ENCODE results near the gene BMPR1B. TPM values are rescaled to one million over a fixed set of nuclear protein-coding genes. Genes with fewer than 3 reads are reported as not detected.

BMPR1B gene
- total RNA-seq, 1 donor from 2014 or later: not detected

DNA sequence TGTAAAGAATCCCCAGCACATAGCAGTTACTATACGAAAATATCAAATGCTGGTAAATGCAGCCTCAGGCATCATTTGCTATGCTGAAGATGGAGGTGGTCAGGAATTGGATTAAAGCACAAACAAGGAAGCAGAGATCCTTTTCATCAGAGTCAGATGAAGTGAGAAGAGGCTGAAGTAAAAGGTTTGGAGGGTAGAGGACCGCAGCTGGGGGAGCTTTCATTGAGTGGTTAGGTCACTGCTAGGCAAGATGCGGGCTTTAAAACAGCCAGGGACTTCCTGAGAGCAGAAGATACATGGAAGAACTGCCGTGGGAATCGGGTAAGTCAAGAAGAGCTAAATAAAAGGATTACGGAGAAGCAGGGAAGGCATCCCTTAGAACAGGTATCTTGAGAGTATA, 439.6 kb downstream of the BMPR1B start:
- ChIA-PET POLR2A (no interaction called here), CTCF (no interaction called here)
- no peak overlapping the region for H3K27ac Mint-ChIP-seq
- no peaks in the 10 kb centered on the region for H3K36me3 Mint-ChIP-seq (ENCODE audit: low read depth)
- H3K27me3 Mint-ChIP-seq: no peaks in the 10 kb centered on the region
- H3K4me1 Mint-ChIP-seq: no peaks in the 10 kb centered on the region
- no peak for DNase-seq
- intact Hi-C loops (cut with micrococcal nuclease): no loop called here
- no peak overlapping the region for H3K4me3 Mint-ChIP-seq
- ATAC-seq (ENCODE audit: low read depth): no peak
- peaks cover 3% of the 10 kb centered on the region for H3K9me3 Mint-ChIP-seq
- TF ChIP-seq, protein P1, sequence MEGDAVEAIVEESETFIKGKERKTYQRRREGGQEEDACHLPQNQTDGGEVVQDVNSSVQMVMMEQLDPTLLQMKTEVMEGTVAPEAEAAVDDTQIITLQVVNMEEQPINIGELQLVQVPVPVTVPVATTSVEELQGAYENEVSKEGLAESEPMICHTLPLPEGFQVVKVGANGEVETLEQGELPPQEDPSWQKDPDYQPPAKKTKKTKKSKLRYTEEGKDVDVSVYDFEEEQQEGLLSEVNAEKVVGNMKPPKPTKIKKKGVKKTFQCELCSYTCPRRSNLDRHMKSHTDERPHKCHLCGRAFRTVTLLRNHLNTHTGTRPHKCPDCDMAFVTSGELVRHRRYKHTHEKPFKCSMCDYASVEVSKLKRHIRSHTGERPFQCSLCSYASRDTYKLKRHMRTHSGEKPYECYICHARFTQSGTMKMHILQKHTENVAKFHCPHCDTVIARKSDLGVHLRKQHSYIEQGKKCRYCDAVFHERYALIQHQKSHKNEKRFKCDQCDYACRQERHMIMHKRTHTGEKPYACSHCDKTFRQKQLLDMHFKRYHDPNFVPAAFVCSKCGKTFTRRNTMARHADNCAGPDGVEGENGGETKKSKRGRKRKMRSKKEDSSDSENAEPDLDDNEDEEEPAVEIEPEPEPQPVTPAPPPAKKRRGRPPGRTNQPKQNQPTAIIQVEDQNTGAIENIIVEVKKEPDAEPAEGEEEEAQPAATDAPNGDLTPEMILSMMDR (IDR thresholded peaks at IDR 0.05): no peak

- DNase-seq (no peak), ATAC-seq (ENCODE audit: low read depth) (no peak)
- ChIA-PET POLR2A (no interaction called here), CTCF (no interaction called here)
- Mint-ChIP-seq H3K27me3 (no peaks in the 10 kb centered on the region), H3K9me3 (no peaks in the 10 kb centered on the region), H3K27ac (no peak overlapping the region), H3K4me3 (no peak overlapping the region), H3K4me1 (no peaks in the 10 kb centered on the region), H3K36me3 (ENCODE audit: low read depth) (no peaks in the 10 kb centered on the region)
- TF ChIP-seq, protein P1 (IDR thresholded peaks at IDR 0.05): no peak
- intact Hi-C loops (cut with micrococcal nuclease): no loop called here
Observed at GRCh38 chr4:95198961-95199360, 441.2 kb downstream of the BMPR1B start.

- no peaks in the 10 kb centered on the region for H3K27me3 Mint-ChIP-seq
- no peak overlapping the region for H3K4me3 Mint-ChIP-seq
- DNase-seq (no peak), ATAC-seq (ENCODE audit: low read depth) (no peak)
- TF ChIP-seq, protein P1 (IDR thresholded peaks at IDR 0.05): no peak
- no peaks in the 10 kb centered on the region for H3K9me3 Mint-ChIP-seq
- ChIA-PET CTCF (interaction anchor here (1.0 kb wide), 1 partner anchor 10 kb away, joined by 4 read pairs; no protein-coding TSS in a partner anchor), POLR2A (no interaction called here)
- no peaks in the 10 kb centered on the region for H3K36me3 Mint-ChIP-seq (ENCODE audit: low read depth)
- H3K4me1 Mint-ChIP-seq: no peaks in the 10 kb centered on the region
- intact Hi-C loops (cut with micrococcal nuclease): no loop called here
- no peak overlapping the region for H3K27ac Mint-ChIP-seq
Observed at GRCh38 chr4:95204267-95204844, 446.6 kb downstream of the BMPR1B start.

DNA sequence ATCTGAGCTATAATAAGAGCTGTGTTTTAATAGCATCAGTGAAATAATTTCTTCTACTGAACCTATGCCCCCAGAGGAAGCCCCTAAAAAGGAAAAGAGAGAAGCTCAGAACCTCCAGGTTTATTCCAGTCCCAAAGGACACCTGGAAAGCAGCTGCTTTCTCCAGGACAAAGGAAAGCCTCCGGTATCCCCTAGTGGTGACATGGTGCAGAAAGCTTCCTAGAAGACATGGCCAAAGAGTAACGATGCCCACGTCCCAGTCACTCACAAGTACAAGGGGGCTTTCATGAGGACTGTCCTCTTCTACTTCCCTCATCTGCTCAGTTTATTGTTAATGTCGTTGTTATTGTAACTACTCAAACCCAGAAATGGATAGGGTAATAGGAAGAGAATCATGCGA, 447.1 kb downstream of the BMPR1B start:
- POLR2A ChIA-PET: no interaction called here
- H3K27me3 Mint-ChIP-seq: no peaks in the 10 kb centered on the region
- ATAC-seq (ENCODE audit: low read depth) (no peak), DNase-seq (no peak)
- CTCF ChIA-PET: interaction anchor here (1.0 kb wide), 1 partner anchor 10 kb away, joined by 4 read pairs; no protein-coding TSS in a partner anchor
- no peak overlapping the region for H3K27ac Mint-ChIP-seq
- TF ChIP-seq, protein P1 (IDR thresholded peaks at IDR 0.05): no peak
- no peaks in the 10 kb centered on the region for H3K36me3 Mint-ChIP-seq (ENCODE audit: low read depth)
- no peaks in the 10 kb centered on the region for H3K9me3 Mint-ChIP-seq
- no peaks in the 10 kb centered on the region for H3K4me1 Mint-ChIP-seq
- H3K4me3 Mint-ChIP-seq: no peak overlapping the region
- intact Hi-C loops (cut with micrococcal nuclease): no loop called here
